Heart left ventricle (tissue), 16 donors: ENCODE results near the gene RUNX1. TPM values are rescaled to one million over a fixed set of nuclear protein-coding genes. Genes with fewer than 3 reads are reported as not detected.

ENCODE experiments used
- ATAC-seq, 4 donors: fragments of 200-7000 bp; cut with Tn5 transposase; one replicate each; pipeline ENCODE4 v1.9.1; 2020 to 2022; ENCODE audit warnings: moderate library complexity in 4 of 4, mild to moderate bottlenecking in 3 of 4, moderate number of reproducible peaks in 1 of 4
- DNase-seq, 5 donors: peaks; one replicate each; pipeline ENCODE4 v3.0.0-alpha.2; 2020
- H3K27ac ChIP-seq, 12 donors: fragments of 200-600 bp; sonication (generic) in 4 of 12; one replicate each; pipeline versions ENCODE4 v1.5.0 to v1.8.0; 2016 to 2022; ENCODE audit warnings: mild to moderate bottlenecking in 2 of 12
- H3K27me3 ChIP-seq, 9 donors: fragments of 200-600 bp; sonication (generic) in 2 of 9; one replicate each; pipeline versions ENCODE4 v1.5.1 to v1.8.0; 2016 to 2022; ENCODE audit warnings: mild to moderate bottlenecking in 3 of 9
- H3K36me3 ChIP-seq, 9 donors: fragments of 200-600 bp; sonication (generic) in 2 of 9; one replicate each; pipeline versions ENCODE4 v1.5.0 to v1.8.0; 2018 to 2022; ENCODE audit warnings: mild to moderate bottlenecking in 2 of 9
- H3K4me1 ChIP-seq, 12 donors: fragments of 200-600 bp; sonication (generic) in 4 of 12; one replicate each; pipeline versions ENCODE4 v1.5.0 to v1.8.0; 2016 to 2022; ENCODE audit warnings: mild to moderate bottlenecking in 3 of 12
- H3K4me3 ChIP-seq, 12 donors: fragments of 200-600 bp; sonication (generic) in 4 of 12; one replicate each; pipeline versions ENCODE4 v1.5.0 to v1.8.0; 2017 to 2022; ENCODE audit warnings: mild to moderate bottlenecking in 9 of 12, moderate library complexity in 4 of 12
- H3K9me3 ChIP-seq, 12 donors: fragments of 200-600 bp; sonication (generic) in 4 of 12; one replicate each; pipeline versions ENCODE4 v1.5.0 to v1.8.0; 2016 to 2022; ENCODE audit warnings: mild to moderate bottlenecking in 1 of 12
- POLR2A ChIP-seq, 2 donors: fragments of 450-650 bp; IDR thresholded peaks; one replicate each; pipeline ENCODE4 v1.6.1; 2017; ENCODE audit warnings: antibody characterized with exemption in 2 of 2, mild to moderate bottlenecking in 2 of 2, moderate library complexity in 2 of 2
- WGBS, 4 donors: extraction: QIAGEN DNeasy Blood & Tissue Kit in 2 of 4; methylation state at CpG; one replicate each; pipeline versions ENCODE4 v1.1.5 to v1.1.7; 2013 to 2018; 5-methylcytosine and 5-hydroxymethylcytosine counted together
- intact Hi-C, 10 donors: fragments of 100-400 bp; cut with DNase I; formaldehyde crosslinking; loops; one replicate each; pipeline versions ENCODE4 v1.11.1 to v1.14.2; 2022
- polyA plus RNA-seq, 2 donors: library from polyadenylated mRNA; stranded (reverse); fragments of 200-250 nt; gene quantifications; one replicate each; pipeline ENCODE4 v1.2.3, GENCODE V29; 2013
- total RNA-seq, 9 donors: library from RNA; depleted of rRNA in 2 of 9; stranded (reverse); fragments of >200 nt in 2 of 9; fragmentation: NEBNext Ultra II Directional in 3 of 9; extraction: Animal tissue kit (Norgen Biotek cat#: 25700) in 3 of 9; gene quantifications; one replicate each; pipeline versions ENCODE4 v1.1.0 to v1.2.4, GENCODE V29; 2016 to 2023
- TF ChIP-seq, protein P1 (sequence below), 12 donors: fragments of 200-600 bp; sonication (generic) in 4 of 12; IDR thresholded peaks; one replicate each; pipeline versions ENCODE4 v1.5.0 to v1.8.0; 2018 to 2022; ENCODE audit warnings: antibody characterized with exemption in 12 of 12, mild to moderate bottlenecking in 5 of 12
- donor health status: ischemic (EF 13 %, LVEDD 7.1; RV severe dilation, severe dysfunction).
- donor health status: healthy with polysubstance abuse.
- donor health status: DM: no; HTN: yes; CAD: no.
- donor health status: DM: no; HTN: no; CAD: no.
- donor health status: ischemic (EF 25% LVEDD 6.9; RV normal size, moderate dysfunction).
- donor health status: ischemic (EF 25% LVEDD 5.7; RV mildly dilated, moderate dysfunction).
- donor health status: healthy.
- donor health status: DM: yes; HTN: yes; CAD: no.
- donor health status: ischemic (EF 35%, LVEDD 5.7; RV mildly dilated, moderate dysfunction).
- donor health status: nonischemic (EF 11% LVEDD 7.7; RV severe dilation, severe dysfunction).
- donor health status: DM: yes; HTN: yes; CAD: no.
- donor health status: PGD.
- donor health status: ischemic (EF 29% LVEDD 5.4; RV normal size, mild dysfunction).
- donor health status: nonischemic (EF 23%, LVEDD 6.1; RV moderate dilation, normal function).

RUNX1 gene
- total and polyA plus RNA-seq, 11 donors, result 0.61 to 54.5 (median 4.1) TPM

DNA sequence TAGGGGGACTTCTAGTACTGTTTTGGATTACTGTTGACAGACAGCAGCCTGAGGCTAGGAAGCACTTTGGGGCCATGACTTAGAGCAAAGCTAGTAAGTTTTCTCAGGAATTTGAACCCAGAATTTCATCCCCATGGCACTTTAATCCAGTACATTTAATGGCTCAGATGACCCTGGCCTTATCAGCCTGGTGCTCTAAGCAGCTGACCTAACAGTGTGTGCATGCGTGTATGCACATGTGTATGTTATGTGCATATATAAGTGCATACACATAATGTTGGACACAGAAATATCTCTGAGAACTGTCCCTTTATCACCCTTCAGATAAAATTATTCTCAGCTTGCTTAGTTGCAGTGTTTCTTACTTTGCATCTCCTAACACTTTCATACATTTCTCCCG lies 265.3 kb downstream of the RUNX1 start:
- intact Hi-C loops, result no loop called here
- 92 to 95% (median 93%) methylated on average over 2 of the region's 2 CpGs for WGBS, 4 donors

DNA sequence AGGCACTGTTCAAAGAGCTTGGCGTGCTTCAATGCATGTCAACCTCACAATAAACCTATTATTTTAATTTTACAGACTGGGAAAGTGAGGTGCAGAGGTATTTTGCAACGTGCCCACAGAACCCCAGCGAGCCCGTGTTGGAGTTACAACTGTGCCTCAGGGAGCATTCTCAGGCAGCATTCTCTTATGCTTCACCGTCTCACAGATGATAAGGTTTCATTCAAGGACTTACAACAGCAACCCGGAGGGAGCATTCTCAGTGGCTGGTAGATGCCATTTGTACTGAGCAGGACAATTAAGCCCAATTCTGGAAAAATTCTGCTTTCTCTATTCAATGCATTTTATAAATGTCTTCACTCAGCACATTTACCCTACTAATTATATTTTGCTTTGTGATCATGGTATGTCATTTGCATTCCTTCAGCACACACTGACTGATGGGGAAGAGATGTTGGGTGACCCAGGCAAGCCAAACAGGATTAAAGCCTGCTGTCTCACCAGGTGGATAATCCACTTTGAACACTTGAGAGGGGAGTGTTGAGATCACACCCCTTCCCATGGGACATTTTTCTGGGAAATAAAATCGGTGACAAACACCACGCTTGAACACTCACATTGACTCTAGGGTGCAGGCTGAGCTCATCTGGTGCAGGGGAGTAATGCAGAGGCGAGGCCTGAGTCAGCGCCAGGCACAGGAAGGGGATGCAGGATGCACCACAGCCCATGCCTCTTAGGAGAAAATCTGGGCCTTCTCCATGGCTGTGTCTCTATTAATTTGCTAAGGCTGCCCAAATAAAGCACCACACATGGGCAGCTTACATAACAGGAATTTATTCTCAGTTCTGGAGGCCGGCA lies 266.4 kb downstream of the RUNX1 start:
- ATAC-seq, result no peak
- intact Hi-C loops, result no loop called here
- Histone ChIP-seq H3K27me3 (peaks cover 0 to 8% (median 0%) of the 10 kb centered on the region in 9 donors), H3K27ac (no peak overlapping the region), H3K9me3 (no peaks in the 10 kb centered on the region), H3K36me3 (no peaks in the 10 kb centered on the region), H3K4me3 (no peak overlapping the region), H3K4me1 (no peaks in the 10 kb centered on the region)
- TF ChIP-seq, protein P1, sequence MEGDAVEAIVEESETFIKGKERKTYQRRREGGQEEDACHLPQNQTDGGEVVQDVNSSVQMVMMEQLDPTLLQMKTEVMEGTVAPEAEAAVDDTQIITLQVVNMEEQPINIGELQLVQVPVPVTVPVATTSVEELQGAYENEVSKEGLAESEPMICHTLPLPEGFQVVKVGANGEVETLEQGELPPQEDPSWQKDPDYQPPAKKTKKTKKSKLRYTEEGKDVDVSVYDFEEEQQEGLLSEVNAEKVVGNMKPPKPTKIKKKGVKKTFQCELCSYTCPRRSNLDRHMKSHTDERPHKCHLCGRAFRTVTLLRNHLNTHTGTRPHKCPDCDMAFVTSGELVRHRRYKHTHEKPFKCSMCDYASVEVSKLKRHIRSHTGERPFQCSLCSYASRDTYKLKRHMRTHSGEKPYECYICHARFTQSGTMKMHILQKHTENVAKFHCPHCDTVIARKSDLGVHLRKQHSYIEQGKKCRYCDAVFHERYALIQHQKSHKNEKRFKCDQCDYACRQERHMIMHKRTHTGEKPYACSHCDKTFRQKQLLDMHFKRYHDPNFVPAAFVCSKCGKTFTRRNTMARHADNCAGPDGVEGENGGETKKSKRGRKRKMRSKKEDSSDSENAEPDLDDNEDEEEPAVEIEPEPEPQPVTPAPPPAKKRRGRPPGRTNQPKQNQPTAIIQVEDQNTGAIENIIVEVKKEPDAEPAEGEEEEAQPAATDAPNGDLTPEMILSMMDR (IDR thresholded peaks at IDR 0.05), result no peak
- no peak for TF ChIP-seq POLR2A (IDR thresholded peaks at IDR 0.05)
- DNase-seq, result no peak
- WGBS, 4 donors, result 68 to 73% (median 70%) methylated on average over 11 of the region's 11 CpGs

More for the DNA sequence above, 265.3 kb downstream of the RUNX1 start:
- Histone ChIP-seq H3K27ac (no peak overlapping the region), H3K36me3 (no peaks in the 10 kb centered on the region), H3K27me3 (peaks cover 0 to 8% (median 0%) of the 10 kb centered on the region in 9 donors), H3K4me3 (no peak overlapping the region), H3K4me1 (no peaks in the 10 kb centered on the region), H3K9me3 (no peaks in the 10 kb centered on the region)
- ATAC-seq, result no peak
- DNase-seq, result no peak
- no peak for TF ChIP-seq POLR2A (IDR thresholded peaks at IDR 0.05)
- TF ChIP-seq, protein P1 (IDR thresholded peaks at IDR 0.05), result no peak

DNA sequence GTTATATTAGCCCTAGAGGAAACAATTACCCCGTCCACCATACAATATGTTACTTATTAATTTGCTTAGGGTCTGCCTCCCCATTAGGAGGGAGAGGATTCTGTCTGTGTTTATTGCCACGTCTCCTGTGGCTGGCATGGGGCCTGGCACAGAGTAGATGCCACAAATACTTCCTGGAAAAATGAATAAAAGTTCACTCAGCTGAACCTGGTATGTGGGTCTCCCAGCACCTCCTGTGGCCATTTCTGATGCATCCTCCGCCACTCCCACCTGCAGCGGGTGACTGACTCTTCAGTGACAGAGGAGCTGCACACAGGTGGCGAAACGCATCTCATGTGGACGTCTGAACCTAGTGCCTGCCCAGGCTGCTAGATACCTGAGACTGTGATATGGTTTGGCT lies 267.6 kb downstream of the RUNX1 start:
- H3K4me3 ChIP-seq, result no peak overlapping the region
- no peaks in the 10 kb centered on the region for H3K4me1 ChIP-seq
- DNase-seq (no peak), ATAC-seq (no peak)
- peaks cover 0 to 8% (median 0%) of the 10 kb centered on the region in 9 donors for H3K27me3 ChIP-seq
- 82 to 88% (median 86%) methylated on average over 7 of the region's 7 CpGs for WGBS, 4 donors
- TF ChIP-seq, protein P1 (IDR thresholded peaks at IDR 0.05), result no peak
- no peak for TF ChIP-seq POLR2A (IDR thresholded peaks at IDR 0.05)
- H3K9me3 ChIP-seq, result no peaks in the 10 kb centered on the region
- H3K27ac ChIP-seq, result no peak overlapping the region
- H3K36me3 ChIP-seq, result no peaks in the 10 kb centered on the region
- intact Hi-C loops, result no loop called here

DNA sequence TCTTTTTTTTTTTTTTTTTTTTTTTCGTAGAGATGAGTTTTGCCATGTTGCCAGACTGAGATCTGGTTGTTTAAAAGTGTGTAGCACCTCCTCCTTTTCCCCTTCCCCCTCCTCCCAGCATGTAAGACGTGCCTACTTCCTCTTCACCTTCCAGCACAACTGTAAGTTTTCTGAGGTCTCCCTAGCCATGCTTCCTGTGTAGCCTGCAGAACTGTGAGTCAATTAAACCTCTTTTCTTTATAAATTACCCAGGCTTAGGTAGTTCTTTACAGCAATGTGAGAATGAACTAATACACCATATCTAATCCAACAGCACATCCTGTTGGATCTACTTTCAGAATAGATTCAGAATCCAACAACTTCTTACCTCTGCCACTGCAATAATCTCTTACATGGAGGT lies 269.2 kb downstream of the RUNX1 start:
- 22 to 34% (median 27%) methylated on average over 2 of the region's 2 CpGs for WGBS, 4 donors
- no peak for ATAC-seq
- TF ChIP-seq, protein P1 (IDR thresholded peaks at IDR 0.05), result no peak
- TF ChIP-seq POLR2A (IDR thresholded peaks at IDR 0.05), result no peak
- H3K4me1 ChIP-seq, result no peaks in the 10 kb centered on the region
- no peak overlapping the region for H3K4me3 ChIP-seq
- H3K9me3 ChIP-seq, result no peaks in the 10 kb centered on the region
- no peaks in the 10 kb centered on the region for H3K27me3 ChIP-seq
- DNase-seq, result no peak
- H3K36me3 ChIP-seq, result no peaks in the 10 kb centered on the region
- no peak overlapping the region for H3K27ac ChIP-seq
- intact Hi-C loops, result no loop called here
